Gastroesophageal sphincter (tissue), 3 donors: ENCODE data around the gene LRP1B.

Experiments used
- CTCF ChIP-seq, 4 experiments: fragments of 200-600 bp in 2 of 4; fragments of 450-650 bp in 2 of 4; sonication (generic) in 1 of 4; IDR thresholded peaks; one replicate each; pipeline ENCODE4 v1.5.1; 2017 to 2019; ENCODE audit warnings: antibody characterized with exemption in 4 of 4, mild to moderate bottlenecking in 2 of 4, moderate library complexity in 2 of 4
- EP300 ChIP-seq: sonication (generic); formaldehyde crosslinking; IDR thresholded peaks from one replicate; pipeline ENCODE4 v1.6.1; 2017; ENCODE audit warnings: antibody characterized with exemption, mild to moderate bottlenecking
- POLR2A ChIP-seq, 2 donors: fragments of 450-650 bp; IDR thresholded peaks; one replicate each; pipeline ENCODE4 v1.6.1; 2017; ENCODE audit warnings: antibody characterized with exemption in 2 of 2, mild to moderate bottlenecking in 2 of 2, moderate library complexity in 1 of 2

DNA sequence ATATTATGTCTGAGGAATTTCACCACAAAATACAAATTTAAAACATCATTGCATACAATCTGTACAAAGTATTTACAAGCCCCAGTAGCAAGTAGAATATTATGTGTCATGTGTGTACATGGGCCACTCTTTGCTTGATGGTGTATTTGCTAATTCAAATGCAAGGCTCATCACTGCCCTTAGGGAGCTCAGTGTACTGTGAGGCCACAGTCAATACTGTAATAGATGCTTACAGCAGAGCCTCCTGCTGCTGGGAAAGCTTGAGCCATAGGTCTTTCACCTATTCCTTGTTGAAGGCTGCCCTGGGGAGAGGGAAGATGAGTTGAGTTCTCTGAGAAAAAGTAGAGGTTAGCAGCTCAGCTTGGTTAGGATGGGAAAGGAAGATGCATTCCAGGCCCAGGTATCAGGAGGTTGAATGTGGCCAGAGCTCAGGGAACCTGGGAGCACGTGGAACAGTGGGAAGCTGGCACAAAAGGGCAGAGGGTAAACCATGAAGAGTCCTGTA, 189.6 kb downstream of the LRP1B start:
- TF ChIP-seq CTCF (IDR thresholded peaks at IDR 0.05) (no peak), EP300 (no peak), POLR2A (IDR thresholded peaks at IDR 0.05) (no peak)
